Measurements from ENCODE around the gene UBTD2.
"Not testable (repeated sequence)": the region's sequence is repeated elsewhere in the genome, so short reads cannot be mapped to it uniquely, and the experiment has no call there.

Gene UBTD2

GRCh38 chr5:172311026-172311425 lies 27.5 kb upstream of the UBTD2 start:
- Histone ChIP-seq H3K27ac (ENCODE audit: low read length) (no peak overlapping the region), H3K4me1 (ENCODE audit: control insufficient read depth, low read depth, low read length) (no peaks in the 10 kb centered on the region), H3K36me3 (ENCODE audit: control insufficient read depth, low read depth, low read length) (no peaks in the 10 kb centered on the region), H3K4me3 (ENCODE audit: low read length) (no peak overlapping the region), H3K27me3 (ENCODE audit: control insufficient read depth, insufficient read depth, low read length) (no peaks in the 10 kb centered on the region), H3K9ac (ENCODE audit: low read length) (no peak overlapping the region), H3K9me3 (ENCODE audit: control insufficient read depth, low read depth, low read length) (no peaks in the 10 kb centered on the region)

DNA sequence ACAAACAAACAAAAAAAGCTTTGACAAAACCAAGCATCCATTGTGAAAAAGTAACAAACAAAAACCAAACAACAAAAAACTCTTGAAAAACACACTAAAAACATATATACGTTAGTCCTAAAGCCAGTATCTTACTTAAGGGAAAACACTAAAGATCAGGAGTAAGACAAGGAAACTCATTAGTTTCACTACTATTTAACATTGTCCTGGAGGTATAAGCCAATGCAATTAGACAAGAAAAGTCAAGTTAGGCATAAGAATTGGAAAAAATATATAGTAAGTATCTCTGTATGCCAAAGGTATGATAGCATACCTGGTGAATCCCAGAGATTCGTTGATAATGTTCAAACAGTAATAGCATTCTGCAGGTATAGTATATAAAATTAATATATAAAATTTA lies 21.8 kb upstream of the UBTD2 start:
- H3K36me3 ChIP-seq (ENCODE audit: control insufficient read depth, low read depth, low read length), result no peaks in the 10 kb centered on the region
- H3K4me1 ChIP-seq (ENCODE audit: control insufficient read depth, low read depth, low read length), result no peaks in the 10 kb centered on the region
- no peaks in the 10 kb centered on the region for H3K27me3 ChIP-seq (ENCODE audit: control insufficient read depth, insufficient read depth, low read length)
- H3K4me3 ChIP-seq (ENCODE audit: low read length), result no peak overlapping the region
- H3K9me3 ChIP-seq (ENCODE audit: control insufficient read depth, low read depth, low read length), result peaks cover 5% of the 10 kb centered on the region
- H3K9ac ChIP-seq (ENCODE audit: low read length), result no peak overlapping the region
- no peak overlapping the region for H3K27ac ChIP-seq (ENCODE audit: low read length)

GRCh38 chr5:172303572-172304335 lies 20.2 kb upstream of the UBTD2 start:
- H3K4me3 ChIP-seq (ENCODE audit: low read length), result no peak overlapping the region
- no peaks in the 10 kb centered on the region for H3K27me3 ChIP-seq (ENCODE audit: control insufficient read depth, insufficient read depth, low read length)
- no peaks in the 10 kb centered on the region for H3K4me1 ChIP-seq (ENCODE audit: control insufficient read depth, low read depth, low read length)
- no peak overlapping the region for H3K27ac ChIP-seq (ENCODE audit: low read length)
- H3K9ac ChIP-seq (ENCODE audit: low read length), result no peak overlapping the region
- no peaks in the 10 kb centered on the region for H3K36me3 ChIP-seq (ENCODE audit: control insufficient read depth, low read depth, low read length)
- H3K9me3 ChIP-seq (ENCODE audit: control insufficient read depth, low read depth, low read length), result peaks cover 5% of the 10 kb centered on the region

DNA sequence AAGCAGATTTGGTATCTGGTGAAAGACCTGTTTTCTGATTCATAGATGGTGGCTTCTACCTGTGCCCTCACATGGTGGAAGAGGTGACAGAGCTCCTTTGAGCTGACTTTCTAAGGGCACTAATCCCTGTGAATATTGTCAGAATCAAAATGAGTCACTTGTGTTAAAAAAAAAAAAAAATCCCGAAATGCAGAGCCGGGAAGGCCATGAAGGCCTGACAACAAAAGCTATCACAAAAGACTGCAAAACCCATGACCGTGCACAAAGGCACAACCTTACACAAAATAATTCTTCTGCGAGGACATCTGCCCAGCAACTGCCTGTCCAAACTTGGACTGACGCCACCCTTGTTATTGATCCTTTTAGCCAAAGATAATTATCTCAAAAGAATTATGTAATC lies 19.6 kb upstream of the UBTD2 start:
- Histone ChIP-seq H3K27me3 (ENCODE audit: control insufficient read depth, insufficient read depth, low read length) (no peaks in the 10 kb centered on the region), H3K4me3 (ENCODE audit: low read length) (no peak overlapping the region), H3K9ac (ENCODE audit: low read length) (no peak overlapping the region), H3K36me3 (ENCODE audit: control insufficient read depth, low read depth, low read length) (no peaks in the 10 kb centered on the region), H3K4me1 (ENCODE audit: control insufficient read depth, low read depth, low read length) (no peaks in the 10 kb centered on the region), H3K27ac (ENCODE audit: low read length) (no peak overlapping the region), H3K9me3 (ENCODE audit: control insufficient read depth, low read depth, low read length) (peaks cover 5% of the 10 kb centered on the region)

GRCh38 chr5:172302047-172302710 lies 18.6 kb upstream of the UBTD2 start:
- H3K4me3 ChIP-seq (ENCODE audit: low read length), result no peak overlapping the region
- peaks cover 5% of the 10 kb centered on the region for H3K9me3 ChIP-seq (ENCODE audit: control insufficient read depth, low read depth, low read length)
- H3K9ac ChIP-seq (ENCODE audit: low read length), result no peak overlapping the region
- no peak overlapping the region for H3K27ac ChIP-seq (ENCODE audit: low read length)
- H3K36me3 ChIP-seq (ENCODE audit: control insufficient read depth, low read depth, low read length), result no peaks in the 10 kb centered on the region
- no peaks in the 10 kb centered on the region for H3K4me1 ChIP-seq (ENCODE audit: control insufficient read depth, low read depth, low read length)
- H3K27me3 ChIP-seq (ENCODE audit: control insufficient read depth, insufficient read depth, low read length), result no peaks in the 10 kb centered on the region

DNA sequence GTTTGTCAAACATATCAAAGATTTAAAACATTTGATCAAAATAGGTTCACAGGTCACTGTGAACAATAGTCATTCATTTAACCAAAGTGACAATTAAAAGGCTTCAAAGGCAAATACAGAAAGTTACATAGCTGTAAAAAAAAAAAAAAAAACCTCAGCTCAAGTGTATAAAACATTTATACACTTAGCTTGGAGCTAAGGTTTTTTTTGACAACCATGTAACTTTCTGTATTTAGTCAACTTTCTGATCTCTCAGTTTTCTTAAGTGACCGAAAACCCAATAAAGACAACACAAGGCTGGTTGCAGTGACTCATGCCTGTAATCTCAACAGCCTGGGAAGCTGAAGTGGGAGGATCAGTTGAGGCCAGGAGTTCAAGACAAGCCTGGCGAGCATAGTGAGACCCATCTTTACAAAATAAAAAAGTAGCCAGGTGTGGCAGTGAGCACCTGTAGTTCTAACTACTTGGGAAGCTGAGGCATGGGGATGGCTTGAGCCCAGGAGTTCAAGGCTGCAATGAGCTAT lies 16.4 kb upstream of the UBTD2 start:
- H3K4me1 ChIP-seq (ENCODE audit: control insufficient read depth, low read depth, low read length), result no peaks in the 10 kb centered on the region
- no peaks in the 10 kb centered on the region for H3K36me3 ChIP-seq (ENCODE audit: control insufficient read depth, low read depth, low read length)
- no peak overlapping the region for H3K9ac ChIP-seq (ENCODE audit: low read length)
- no peak overlapping the region for H3K4me3 ChIP-seq (ENCODE audit: low read length)
- H3K9me3 ChIP-seq (ENCODE audit: control insufficient read depth, low read depth, low read length), result no peaks in the 10 kb centered on the region
- H3K27me3 ChIP-seq (ENCODE audit: control insufficient read depth, insufficient read depth, low read length), result no peaks in the 10 kb centered on the region
- no peak overlapping the region for H3K27ac ChIP-seq (ENCODE audit: low read length)

- Histone ChIP-seq H3K27ac (ENCODE audit: low read length) (no peak overlapping the region), H3K9me3 (ENCODE audit: control insufficient read depth, low read depth, low read length) (no peaks in the 10 kb centered on the region), H3K36me3 (ENCODE audit: control insufficient read depth, low read depth, low read length) (no peaks in the 10 kb centered on the region), H3K9ac (ENCODE audit: low read length) (no peak overlapping the region), H3K4me1 (ENCODE audit: control insufficient read depth, low read depth, low read length) (no peaks in the 10 kb centered on the region), H3K27me3 (ENCODE audit: control insufficient read depth, insufficient read depth, low read length) (no peaks in the 10 kb centered on the region), H3K4me3 (ENCODE audit: low read length) (no peak overlapping the region)
Measured at GRCh38 chr5:172294831-172295230, 11.3 kb upstream of the UBTD2 start.

GRCh38 chr5:172293745-172294342 lies 10.3 kb upstream of the UBTD2 start:
- H3K36me3 ChIP-seq (ENCODE audit: control insufficient read depth, low read depth, low read length), result no peaks in the 10 kb centered on the region
- H3K27me3 ChIP-seq (ENCODE audit: control insufficient read depth, insufficient read depth, low read length), result no peaks in the 10 kb centered on the region
- no peaks in the 10 kb centered on the region for H3K9me3 ChIP-seq (ENCODE audit: control insufficient read depth, low read depth, low read length)
- no peak overlapping the region for H3K4me3 ChIP-seq (ENCODE audit: low read length)
- H3K27ac ChIP-seq (ENCODE audit: low read length), result no peak overlapping the region
- no peaks in the 10 kb centered on the region for H3K4me1 ChIP-seq (ENCODE audit: control insufficient read depth, low read depth, low read length)
- no peak overlapping the region for H3K9ac ChIP-seq (ENCODE audit: low read length)

- H3K9ac ChIP-seq (ENCODE audit: low read length), result no peak overlapping the region
- H3K36me3 ChIP-seq (ENCODE audit: control insufficient read depth, low read depth, low read length), result no peaks in the 10 kb centered on the region
- H3K4me3 ChIP-seq (ENCODE audit: low read length), result no peak overlapping the region
- no peak overlapping the region for H3K27ac ChIP-seq (ENCODE audit: low read length)
- no peaks in the 10 kb centered on the region for H3K4me1 ChIP-seq (ENCODE audit: control insufficient read depth, low read depth, low read length)
- no peaks in the 10 kb centered on the region for H3K27me3 ChIP-seq (ENCODE audit: control insufficient read depth, insufficient read depth, low read length)
- no peaks in the 10 kb centered on the region for H3K9me3 ChIP-seq (ENCODE audit: control insufficient read depth, low read depth, low read length)
Measured at GRCh38 chr5:172293054-172293744, 9.6 kb upstream of the UBTD2 start.

GRCh38 chr5:172291837-172292236 lies 8.3 kb upstream of the UBTD2 start:
- not testable (repeated sequence) for H3K9ac ChIP-seq (ENCODE audit: low read length); H3K27me3 ChIP-seq (ENCODE audit: control insufficient read depth, insufficient read depth, low read length); H3K4me3 ChIP-seq (ENCODE audit: low read length); H3K9me3 ChIP-seq (ENCODE audit: control insufficient read depth, low read depth, low read length); H3K36me3 ChIP-seq (ENCODE audit: control insufficient read depth, low read depth, low read length); H3K4me1 ChIP-seq (ENCODE audit: control insufficient read depth, low read depth, low read length); H3K27ac ChIP-seq (ENCODE audit: low read length)

DNA sequence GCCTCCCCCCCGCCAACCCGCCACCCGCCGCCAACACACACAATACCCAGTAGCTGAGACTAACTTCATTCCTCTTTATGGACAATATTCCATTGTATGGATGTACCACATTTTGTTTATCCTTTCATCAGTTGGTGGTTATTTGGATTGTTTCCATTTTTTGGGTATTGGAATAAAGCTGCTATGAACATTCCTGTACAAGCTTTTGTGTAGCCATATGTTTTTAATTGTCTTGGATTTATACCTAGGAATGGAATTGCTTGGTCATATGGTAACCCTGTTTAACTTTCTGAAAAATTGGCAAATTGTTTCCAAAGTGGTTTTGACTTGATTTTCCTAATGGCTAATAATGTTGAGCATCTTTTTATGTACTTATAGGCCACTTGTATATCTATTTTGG lies 4.9 kb upstream of the UBTD2 start:
- H3K36me3 ChIP-seq (ENCODE audit: control insufficient read depth, low read depth, low read length), result no peaks in the 10 kb centered on the region
- H3K4me3 ChIP-seq (ENCODE audit: low read length), result no peak overlapping the region
- peaks cover 8% of the 10 kb centered on the region for H3K27me3 ChIP-seq (ENCODE audit: control insufficient read depth, insufficient read depth, low read length)
- H3K9ac ChIP-seq (ENCODE audit: low read length), result no peak overlapping the region
- no peaks in the 10 kb centered on the region for H3K9me3 ChIP-seq (ENCODE audit: control insufficient read depth, low read depth, low read length)
- no peak overlapping the region for H3K27ac ChIP-seq (ENCODE audit: low read length)
- peaks cover 6% of the 10 kb centered on the region for H3K4me1 ChIP-seq (ENCODE audit: control insufficient read depth, low read depth, low read length)
